GM19324 (cell line): Measurements from ENCODE around the gene IWS1.
"Not testable (repeated sequence)": the region's sequence is repeated elsewhere in the genome, so short reads cannot be mapped to it uniquely, and the experiment has no call there.

Source experiments
- ATAC-seq: cut with Tn5 transposase; IDR thresholded peaks from one replicate; pipeline ENCODE4 v1.9.1; 2021; ENCODE audit warnings: mild to moderate bottlenecking, moderate library complexity; ENCODE audit not compliant: unreplicated experiment, low FRiP score

The IWS1 gene

DNA sequence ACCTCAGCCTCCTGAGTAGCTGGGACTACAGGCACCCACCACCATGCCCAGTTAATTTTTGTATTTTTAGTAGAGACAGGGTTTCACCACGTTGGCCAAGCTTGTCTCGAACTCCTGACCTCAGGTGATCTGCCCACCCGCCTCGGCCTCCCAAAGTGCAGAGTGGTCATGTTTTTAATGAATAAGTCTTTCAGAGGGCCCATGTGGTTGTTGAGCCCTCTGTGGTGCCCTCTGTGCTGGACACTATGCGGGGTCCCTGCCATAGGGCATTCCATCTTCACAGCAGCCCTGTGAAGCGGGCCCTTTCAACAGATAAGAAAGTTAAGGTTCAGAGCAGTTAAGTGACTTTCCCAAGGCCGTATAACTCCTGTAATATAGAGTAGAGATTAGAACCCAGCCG is 35.1 kb upstream of the IWS1 start:
- no peak for ATAC-seq

DNA sequence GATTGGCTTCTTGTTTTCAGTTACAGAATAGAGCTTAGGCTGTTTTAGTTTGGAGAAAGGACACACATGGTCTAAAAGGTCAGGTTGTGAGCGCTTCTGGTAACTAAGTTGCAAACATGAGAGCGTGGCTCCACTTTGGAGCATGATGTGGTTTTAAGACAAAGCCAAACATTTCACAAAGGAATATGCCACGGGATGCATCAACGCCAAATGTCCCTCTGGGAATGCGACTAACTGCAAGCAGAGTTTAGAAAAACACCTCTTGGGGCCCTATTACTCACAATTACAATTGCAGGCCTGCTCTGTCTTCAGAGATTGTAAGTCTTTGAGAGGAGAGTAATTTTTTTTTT is 34.6 kb upstream of the IWS1 start:
- no peak for ATAC-seq

- no peak for ATAC-seq
These were observed 34.1 kb upstream of the IWS1 start for GRCh38 chr2:127560201-127560930.

- no peak for ATAC-seq
These were observed 33.2 kb upstream of the IWS1 start for GRCh38 chr2:127559454-127559853.

DNA sequence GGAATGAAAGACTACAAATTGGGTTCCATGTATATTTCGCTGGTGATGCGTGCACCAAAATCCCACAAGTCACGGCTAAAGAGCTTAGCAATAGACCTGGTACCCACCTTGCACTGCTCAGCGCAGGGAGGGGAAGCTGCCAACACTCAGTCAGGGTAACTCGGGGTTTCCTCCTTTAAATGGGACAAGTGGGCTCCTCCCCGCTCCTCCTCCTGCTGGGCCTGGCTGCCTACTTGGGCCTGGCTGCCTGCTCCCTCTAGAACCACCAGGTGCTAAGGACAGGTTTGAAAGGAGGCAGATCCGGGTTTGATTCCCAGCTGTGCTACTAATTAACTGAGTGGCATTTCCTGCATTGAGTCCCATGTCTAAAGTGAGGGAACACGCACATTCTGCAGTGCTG is 32.6 kb upstream of the IWS1 start:
- ATAC-seq, result no peak

GRCh38 chr2:127552846-127553245 is 26.6 kb upstream of the IWS1 start:
- no peak for ATAC-seq

DNA sequence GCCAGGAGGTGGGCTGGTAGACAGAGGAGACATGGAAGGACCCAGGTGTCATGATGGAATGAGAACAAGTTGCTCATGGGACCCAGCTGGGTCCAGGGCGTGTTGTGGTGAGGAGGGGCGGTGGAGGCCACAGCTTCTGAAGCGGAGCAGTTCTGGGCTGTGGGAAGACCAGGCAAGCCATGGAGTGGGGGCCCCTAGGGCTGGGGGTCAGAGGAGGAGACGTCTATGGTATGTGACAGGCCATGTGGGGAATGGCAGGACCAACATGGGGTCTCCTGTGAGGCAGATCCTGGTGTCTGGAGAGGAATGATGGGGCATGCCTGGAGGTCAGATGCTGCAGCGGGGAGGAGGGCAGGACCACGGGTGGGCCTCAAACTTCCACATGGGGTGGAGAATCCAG is 26.0 kb upstream of the IWS1 start:
- ATAC-seq, result no peak

GRCh38 chr2:127551221-127551930 is 25.1 kb upstream of the IWS1 start:
- no peak for ATAC-seq

- no peak for ATAC-seq
These were observed 20.5 kb upstream of the IWS1 start for GRCh38 chr2:127546797-127547196.

GRCh38 chr2:127545796-127546195 is 19.5 kb upstream of the IWS1 start:
- ATAC-seq, result no peak

GRCh38 chr2:127545189-127545588 is 18.9 kb upstream of the IWS1 start:
- no peak for ATAC-seq

GRCh38 chr2:127543013-127543501 is 16.8 kb upstream of the IWS1 start:
- not testable (repeated sequence) for ATAC-seq

GRCh38 chr2:127542231-127542630 is 15.9 kb upstream of the IWS1 start:
- no peak for ATAC-seq

- no peak for ATAC-seq
These were observed 15.5 kb upstream of the IWS1 start for GRCh38 chr2:127541809-127542208.

GRCh38 chr2:127537644-127538043 is 11.4 kb upstream of the IWS1 start:
- no peak for ATAC-seq

DNA sequence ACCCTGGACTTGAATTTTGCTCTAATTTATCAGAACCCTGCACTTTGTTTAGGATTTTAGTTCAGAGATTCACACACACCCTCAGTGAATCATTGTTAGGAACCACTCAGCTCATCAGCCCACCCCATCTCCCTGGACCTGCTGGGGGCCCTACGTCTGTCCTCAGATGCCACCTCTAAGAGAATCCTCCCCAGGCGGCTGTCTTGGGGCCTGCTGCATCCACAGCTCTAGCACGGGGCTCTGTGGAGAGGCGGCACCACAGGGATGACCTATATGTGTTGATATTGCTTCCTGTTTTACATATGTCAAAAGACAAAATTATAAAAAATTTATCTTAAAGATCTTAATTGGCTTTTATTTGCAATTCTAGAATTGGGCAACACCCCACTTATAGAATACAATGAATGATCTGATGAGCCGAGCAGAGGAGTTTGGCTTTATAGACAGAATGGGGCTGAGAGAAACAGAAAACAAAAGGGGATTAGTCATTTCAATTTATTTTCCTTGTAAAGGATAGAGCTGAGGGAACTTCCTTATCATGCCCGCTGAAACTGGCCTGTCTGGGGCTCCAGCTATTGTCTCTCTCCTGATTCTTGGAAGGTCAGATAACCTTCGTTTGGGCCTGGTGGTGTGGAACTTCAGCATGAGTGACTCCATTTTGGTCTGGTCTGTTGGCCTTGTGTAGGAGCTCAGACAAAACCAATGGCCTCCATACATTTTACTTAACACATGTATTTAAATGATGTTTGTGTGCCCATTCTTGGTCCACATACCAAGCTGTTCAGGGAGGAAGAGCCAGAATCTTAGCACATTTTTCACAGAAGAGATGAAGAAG is 10.6 kb upstream of the IWS1 start:
- no peak for ATAC-seq

- ATAC-seq, result no peak
These were observed 9.6 kb upstream of the IWS1 start for GRCh38 chr2:127535918-127536317.

- ATAC-seq, result no peak
These were observed 9.2 kb upstream of the IWS1 start, which contains the start of gene MYO7B for GRCh38 chr2:127535422-127535901. MYO7B (plus strand) TSS chr2:127535683; CDS start chr2:127559723, 24,040 bp downstream.

GRCh38 chr2:127532296-127532695 is 6.0 kb upstream of the IWS1 start:
- no peak for ATAC-seq

DNA sequence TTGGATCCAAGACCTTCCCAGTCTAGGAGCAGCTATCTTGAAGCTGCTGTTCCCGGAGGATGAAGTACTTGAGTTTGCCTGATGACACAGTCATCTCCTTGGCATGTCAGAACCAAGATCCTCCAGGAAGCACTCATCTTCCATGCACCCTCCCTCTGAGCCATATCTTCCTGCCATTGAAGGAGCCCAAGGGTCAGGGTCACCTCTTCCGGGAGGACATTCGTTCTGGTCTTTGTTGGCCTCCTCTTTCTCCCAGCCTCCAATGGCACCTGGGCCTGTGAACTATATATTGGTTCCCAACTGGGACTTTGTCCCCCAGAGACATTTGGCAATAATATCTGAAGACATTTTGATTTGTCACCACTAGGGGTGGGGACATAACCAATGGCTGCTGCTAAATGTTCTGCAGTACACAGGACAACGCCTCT is 4.9 kb upstream of the IWS1 start:
- no peak for ATAC-seq
